SU-DHL-6 (cell line): ENCODE measurements around the gene RASA1.

Experiments
- H2AFZ ChIP-seq: fragments of 200-600 bp; sonication (generic); 2 replicates; pipeline ENCODE4 v1.6.1; 2014; ENCODE audit warnings: low read depth, mild to moderate bottlenecking, moderate library complexity, mixed read lengths, antibody characterized with exemption, low read length; ENCODE audit not compliant: severe bottlenecking
- H3F3A ChIP-seq: fragments of 200-600 bp; shearing (Covaris generic); 2 replicates; pipeline ENCODE4 v1.6.0; 2016; ENCODE audit warnings: antibody characterized with exemption, mild to moderate bottlenecking; ENCODE audit not compliant: insufficient read depth
- H3K27ac ChIP-seq: fragments of 200-600 bp; sonication (generic); 2 replicates; pipeline ENCODE4 v1.5.1; 2016; ENCODE audit warnings: low read depth, mild to moderate bottlenecking, low read length, moderate library complexity, mixed read lengths
- H3K27me3 ChIP-seq: fragments of 200-600 bp; sonication (generic), shearing (Covaris generic); 2 replicates; pipeline ENCODE4 v1.6.0; 2014; ENCODE audit warnings: mild to moderate bottlenecking, low read length
- H3K36me3 ChIP-seq: fragments of 200-600 bp; sonication (generic); 2 replicates; pipeline ENCODE4 v1.6.1; 2014; ENCODE audit warnings: mild to moderate bottlenecking, low read length, mixed read lengths
- H3K4me2 ChIP-seq: fragments of 300-600, 200-600 bp; shearing (Covaris generic), sonication (generic); 2 replicates; pipeline ENCODE4 v1.6.0; 2014; ENCODE audit warnings: low read length, low read depth, mild to moderate bottlenecking; ENCODE audit not compliant: poor library complexity, severe bottlenecking
- H3K4me3 ChIP-seq: fragments of 200-600 bp; sonication (generic); 2 replicates; pipeline ENCODE4 v1.5.1; 2014; ENCODE audit warnings: antibody characterized with exemption, low read length, mild to moderate bottlenecking, mixed read lengths; ENCODE audit not compliant: insufficient read depth, poor library complexity, severe bottlenecking
- H3K79me2 ChIP-seq: fragments of 200-600 bp; sonication (generic); 2 replicates; pipeline ENCODE4 v1.6.1; 2014; ENCODE audit warnings: mild to moderate bottlenecking, low read length, moderate library complexity; ENCODE audit not compliant: insufficient read depth
- H3K9ac ChIP-seq: fragments of 200-600 bp; sonication (generic); 2 replicates; pipeline ENCODE4 v1.7.0; 2014; ENCODE audit warnings: mild to moderate bottlenecking, low read length
- H3K9me2 ChIP-seq: fragments of 200-600 bp; sonication (generic); replicated peaks from 2 replicates; pipeline ENCODE4 v1.6.1; 2014; ENCODE audit warnings: low read length; ENCODE audit not compliant: insufficient read depth
- H3K9me3 ChIP-seq: fragments of 200-600 bp; sonication (generic); 2 replicates; pipeline ENCODE4 v1.6.1; 2014; ENCODE audit warnings: low read length, mixed read lengths; ENCODE audit not compliant: insufficient read depth
- H4K20me1 ChIP-seq: fragments of 200-600 bp; sonication (generic); 2 replicates; pipeline ENCODE4 v1.6.1; 2014; ENCODE audit warnings: low read depth, mild to moderate bottlenecking, antibody characterized with exemption, low read length, moderate library complexity, mixed read lengths
- CTCF ChIP-seq: fragments of 200-600 bp; sonication (generic); IDR thresholded peaks from one replicate; pipeline ENCODE4 v1.5.1; 2017; ENCODE audit warnings: antibody characterized with exemption, mild to moderate bottlenecking, low read length, moderate library complexity; ENCODE audit not compliant: insufficient read depth, poor library complexity, severe bottlenecking
- EZH2phosphoT487 ChIP-seq: fragments of 200-600 bp; sonication (generic), shearing (Covaris generic); conservative IDR thresholded peaks from 2 replicates; pipeline ENCODE4 v1.6.1; 2018; ENCODE audit warnings: mild to moderate bottlenecking, antibody characterized with exemption, low read length, moderate library complexity, mixed read lengths

Gene RASA1

GRCh38 chr5:87430863-87431457, 163.3 kb downstream of the RASA1 start:
- no peaks in the 10 kb centered on the region for H3F3A ChIP-seq
- no peaks in the 10 kb centered on the region for H3K36me3 ChIP-seq
- H3K4me2 ChIP-seq: no peak overlapping the region
- no peaks in the 10 kb centered on the region for H3K9me3 ChIP-seq
- H3K9ac ChIP-seq: no peak overlapping the region
- H3K27ac ChIP-seq: no peak overlapping the region
- no peaks in the 10 kb centered on the region for H4K20me1 ChIP-seq
- H3K79me2 ChIP-seq: no peaks in the 10 kb centered on the region
- no peak overlapping the region for H2AFZ ChIP-seq
- H3K4me3 ChIP-seq: no peak overlapping the region
- TF ChIP-seq EZH2phosphoT487 (no peak), CTCF (no peak)
- H3K27me3 ChIP-seq: no peaks in the 10 kb centered on the region
- H3K9me2 ChIP-seq: no peaks in the 10 kb centered on the region

GRCh38 chr5:87432460-87432859, 164.8 kb downstream of the RASA1 start:
- H4K20me1 ChIP-seq: no peaks in the 10 kb centered on the region
- no peaks in the 10 kb centered on the region for H3K36me3 ChIP-seq
- no peak overlapping the region for H3K4me3 ChIP-seq
- H2AFZ ChIP-seq: no peak overlapping the region
- no peaks in the 10 kb centered on the region for H3K79me2 ChIP-seq
- TF ChIP-seq EZH2phosphoT487: no peak
- TF ChIP-seq CTCF: no peak
- no peaks in the 10 kb centered on the region for H3K27me3 ChIP-seq
- no peak overlapping the region for H3K9ac ChIP-seq
- H3K9me3 ChIP-seq: no peaks in the 10 kb centered on the region
- H3K9me2 ChIP-seq: no peaks in the 10 kb centered on the region
- no peak overlapping the region for H3K27ac ChIP-seq
- no peaks in the 10 kb centered on the region for H3F3A ChIP-seq
- no peak overlapping the region for H3K4me2 ChIP-seq

- Histone ChIP-seq H3K36me3 (no peaks in the 10 kb centered on the region), H4K20me1 (no peaks in the 10 kb centered on the region), H3F3A (no peaks in the 10 kb centered on the region), H2AFZ (no peak overlapping the region), H3K9me2 (no peaks in the 10 kb centered on the region), H3K9ac (no peak overlapping the region), H3K9me3 (no peaks in the 10 kb centered on the region), H3K4me3 (no peak overlapping the region), H3K79me2 (no peaks in the 10 kb centered on the region), H3K4me2 (no peak overlapping the region), H3K27me3 (no peaks in the 10 kb centered on the region), H3K27ac (no peak overlapping the region)
- TF ChIP-seq EZH2phosphoT487 (no peak), CTCF (no peak)
Observed at GRCh38 chr5:87433945-87434344, 166.3 kb downstream of the RASA1 start.

GRCh38 chr5:87434461-87434860, 166.8 kb downstream of the RASA1 start:
- Histone ChIP-seq H3K79me2 (no peaks in the 10 kb centered on the region), H3K9me2 (no peaks in the 10 kb centered on the region), H2AFZ (no peak overlapping the region), H4K20me1 (no peaks in the 10 kb centered on the region), H3K4me3 (no peak overlapping the region), H3K9me3 (no peaks in the 10 kb centered on the region), H3K27me3 (no peaks in the 10 kb centered on the region), H3K36me3 (no peaks in the 10 kb centered on the region), H3K4me2 (no peak overlapping the region), H3K27ac (no peak overlapping the region), H3F3A (no peaks in the 10 kb centered on the region), H3K9ac (no peak overlapping the region)
- TF ChIP-seq EZH2phosphoT487 (no peak), CTCF (no peak)
